Type B pancreatic cell (in vitro differentiated cells): ENCODE results near the gene KDM4D. TPM values are rescaled to one million over a fixed set of nuclear protein-coding genes. Genes with fewer than 3 reads are reported as not detected.

Source experiments
- DNase-seq: peaks from one replicate; pipeline ENCODE4 v3.0.0; 2021; ENCODE audit warnings: mixed read lengths; ENCODE audit not compliant: unreplicated experiment; ENCODE audit errors: extremely low spot score
- H3K27ac Mint-ChIP-seq: 2 replicates; pipeline ENCODE4 v1.8.0; 2021; ENCODE audit warnings: mild to moderate bottlenecking, mixed read lengths
- H3K27me3 Mint-ChIP-seq: 2 replicates; pipeline ENCODE4 v1.8.0; 2021; ENCODE audit warnings: mixed read lengths
- H3K36me3 Mint-ChIP-seq: 2 replicates; pipeline ENCODE4 v1.8.0; 2021; ENCODE audit warnings: mixed read lengths
- H3K4me1 Mint-ChIP-seq: one replicate; pipeline ENCODE4 v1.8.0; 2021; ENCODE audit warnings: mixed read lengths; ENCODE audit not compliant: unreplicated experiment
- H3K4me3 Mint-ChIP-seq: 2 replicates; pipeline ENCODE4 v1.8.0; 2021; ENCODE audit warnings: mild to moderate bottlenecking, mixed read lengths
- H3K9me3 Mint-ChIP-seq: 2 replicates; pipeline ENCODE4 v1.8.0; 2021; ENCODE audit warnings: mixed read lengths
- total RNA-seq: library from RNA; stranded (reverse); gene quantifications from 2 replicates; pipeline ENCODE4 v1.2.1, GENCODE V29; 2021; ENCODE audit warnings: low replicate concordance
- TF ChIP-seq, protein P1 (sequence below): fragments of 200-600 bp; sonication (generic); conservative IDR thresholded peaks from 2 replicates; pipeline ENCODE4 v1.5.0; 2021; ENCODE audit warnings: antibody characterized with exemption, mild to moderate bottlenecking

Gene KDM4D
- total RNA-seq, 1 donor from 2014 or later = 2.4 TPM

GRCh38 chr11:94998285-94998684 lies 24.8 kb downstream of the KDM4D start:
- H3K4me1 Mint-ChIP-seq = no peaks in the 10 kb centered on the region
- H3K27me3 Mint-ChIP-seq = no peaks in the 10 kb centered on the region
- H3K27ac Mint-ChIP-seq = no peak overlapping the region
- no peaks in the 10 kb centered on the region for H3K9me3 Mint-ChIP-seq
- DNase-seq = no peak
- TF ChIP-seq, protein P1, sequence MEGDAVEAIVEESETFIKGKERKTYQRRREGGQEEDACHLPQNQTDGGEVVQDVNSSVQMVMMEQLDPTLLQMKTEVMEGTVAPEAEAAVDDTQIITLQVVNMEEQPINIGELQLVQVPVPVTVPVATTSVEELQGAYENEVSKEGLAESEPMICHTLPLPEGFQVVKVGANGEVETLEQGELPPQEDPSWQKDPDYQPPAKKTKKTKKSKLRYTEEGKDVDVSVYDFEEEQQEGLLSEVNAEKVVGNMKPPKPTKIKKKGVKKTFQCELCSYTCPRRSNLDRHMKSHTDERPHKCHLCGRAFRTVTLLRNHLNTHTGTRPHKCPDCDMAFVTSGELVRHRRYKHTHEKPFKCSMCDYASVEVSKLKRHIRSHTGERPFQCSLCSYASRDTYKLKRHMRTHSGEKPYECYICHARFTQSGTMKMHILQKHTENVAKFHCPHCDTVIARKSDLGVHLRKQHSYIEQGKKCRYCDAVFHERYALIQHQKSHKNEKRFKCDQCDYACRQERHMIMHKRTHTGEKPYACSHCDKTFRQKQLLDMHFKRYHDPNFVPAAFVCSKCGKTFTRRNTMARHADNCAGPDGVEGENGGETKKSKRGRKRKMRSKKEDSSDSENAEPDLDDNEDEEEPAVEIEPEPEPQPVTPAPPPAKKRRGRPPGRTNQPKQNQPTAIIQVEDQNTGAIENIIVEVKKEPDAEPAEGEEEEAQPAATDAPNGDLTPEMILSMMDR = no peak
- H3K4me3 Mint-ChIP-seq = no peak overlapping the region
- peaks cover 10% of the 10 kb centered on the region for H3K36me3 Mint-ChIP-seq

- Mint-ChIP-seq H3K9me3 (no peaks in the 10 kb centered on the region), H3K36me3 (peaks cover 4% of the 10 kb centered on the region), H3K4me3 (no peak overlapping the region), H3K27me3 (no peaks in the 10 kb centered on the region), H3K27ac (no peak overlapping the region), H3K4me1 (no peaks in the 10 kb centered on the region)
- TF ChIP-seq, protein P1 = no peak
- DNase-seq = no peak
Observed at GRCh38 chr11:95003716-95004115, 30.2 kb downstream of the KDM4D start.

- TF ChIP-seq, protein P1 = no peak
Observed at GRCh38 chr11:95005642-95006041, 32.1 kb downstream of the KDM4D start.

DNA sequence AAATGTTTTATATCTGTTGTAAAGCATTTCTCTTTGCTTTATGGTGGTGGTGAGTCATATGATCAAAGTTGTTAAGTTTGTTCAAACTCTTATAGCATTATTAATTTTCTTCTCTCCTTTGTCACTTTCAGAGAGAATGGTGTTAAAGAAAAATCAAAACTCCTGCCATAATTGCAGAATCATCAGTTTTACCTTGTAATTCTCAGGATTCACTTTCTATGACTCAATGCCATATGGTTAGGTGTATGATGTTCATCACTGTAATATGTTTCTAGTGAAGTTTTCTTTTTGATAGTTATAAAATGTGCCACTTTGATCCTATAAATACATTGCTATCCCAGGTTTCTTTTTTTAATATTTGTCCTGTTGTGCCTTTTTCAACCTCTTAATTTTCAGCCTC lies 37.9 kb downstream of the KDM4D start:
- no peaks in the 10 kb centered on the region for H3K4me1 Mint-ChIP-seq
- DNase-seq = no peak
- TF ChIP-seq, protein P1 = no peak
- no peaks in the 10 kb centered on the region for H3K9me3 Mint-ChIP-seq
- no peaks in the 10 kb centered on the region for H3K36me3 Mint-ChIP-seq
- H3K27ac Mint-ChIP-seq = no peak overlapping the region
- peaks cover 4% of the 10 kb centered on the region for H3K27me3 Mint-ChIP-seq
- H3K4me3 Mint-ChIP-seq = no peak overlapping the region

More at GRCh38 chr11:95005642-95006041, 32.1 kb downstream of the KDM4D start:
- H3K36me3 Mint-ChIP-seq = no peaks in the 10 kb centered on the region
- no peaks in the 10 kb centered on the region for H3K9me3 Mint-ChIP-seq
- H3K27me3 Mint-ChIP-seq = peaks cover 4% of the 10 kb centered on the region
- DNase-seq = no peak
- H3K27ac Mint-ChIP-seq = no peak overlapping the region
- no peak overlapping the region for H3K4me3 Mint-ChIP-seq
- no peaks in the 10 kb centered on the region for H3K4me1 Mint-ChIP-seq

GRCh38 chr11:95014184-95014821 lies 40.8 kb downstream of the KDM4D start:
- no peaks in the 10 kb centered on the region for H3K9me3 Mint-ChIP-seq
- H3K27ac Mint-ChIP-seq = no peak overlapping the region
- H3K36me3 Mint-ChIP-seq = no peaks in the 10 kb centered on the region
- no peaks in the 10 kb centered on the region for H3K4me1 Mint-ChIP-seq
- H3K27me3 Mint-ChIP-seq = peaks cover 2% of the 10 kb centered on the region
- TF ChIP-seq, protein P1 = no peak
- no peak overlapping the region for H3K4me3 Mint-ChIP-seq
- DNase-seq = no peak
